NCI-H526 treated with DMSO at 0.1 percent for 48 hours (cell line): Measurements from ENCODE around the gene HOXD8.

ENCODE experiments used
- DNase-seq: peaks from one replicate; lab custom pipeline; 2025; lab: John Stamatoyannopoulos, UW

The HOXD8 gene

GRCh38 chr2:176129813-176130146 lies 275 bp downstream of the HOXD8 start:
- peak; percentile 73 for DNase-seq

GRCh38 chr2:176130147-176130956 lies 847 bp downstream of the HOXD8 start:
- peak; percentile 73 for DNase-seq

GRCh38 chr2:176130957-176131847 lies 1.7 kb downstream of the HOXD8 start:
- DNase-seq, result peak; percentile 64

- DNase-seq, result no peak
These were observed 2.3 kb downstream of the HOXD8 start for GRCh38 chr2:176131848-176132158.

GRCh38 chr2:176132205-176133171 lies 3.0 kb downstream of the HOXD8 start:
- DNase-seq, result peak; percentile 74

- DNase-seq, result peak; percentile 56
These were observed 3.9 kb downstream of the HOXD8 start for GRCh38 chr2:176133389-176133788.

- DNase-seq, result peak; percentile 93
These were observed 4.5 kb downstream of the HOXD8 start for GRCh38 chr2:176134035-176134434.

- peak; percentile 30 for DNase-seq
These were observed 5.5 kb downstream of the HOXD8 start for GRCh38 chr2:176135035-176135440.

- DNase-seq, result no peak
These were observed 7.1 kb downstream of the HOXD8 start for GRCh38 chr2:176136374-176137251.

GRCh38 chr2:176137252-176137580 lies 7.7 kb downstream of the HOXD8 start:
- DNase-seq, result no peak

- DNase-seq, result no peak
These were observed 8.4 kb downstream of the HOXD8 start for GRCh38 chr2:176137906-176138305.

GRCh38 chr2:176138526-176138922 lies 9.0 kb downstream of the HOXD8 start:
- no peak for DNase-seq

- no peak for DNase-seq
These were observed 9.6 kb downstream of the HOXD8 start for GRCh38 chr2:176138923-176139660.

- DNase-seq, result no peak
These were observed 10.4 kb downstream of the HOXD8 start for GRCh38 chr2:176139661-176140512.

- peak; percentile 80 for DNase-seq
These were observed 11.2 kb downstream of the HOXD8 start for GRCh38 chr2:176140513-176141317.

GRCh38 chr2:176142281-176142680 lies 12.8 kb downstream of the HOXD8 start:
- no peak for DNase-seq

- DNase-seq, result no peak
These were observed 15.8 kb downstream of the HOXD8 start for GRCh38 chr2:176145085-176145969.

GRCh38 chr2:176146101-176146500 lies 16.6 kb downstream of the HOXD8 start:
- no peak for DNase-seq
